SK-N-SH treated with all-trans-retinoic acid at 6 μM for 48 hours (cell line): ENCODE results near the gene SLC22A5.
"Not testable (repeated sequence)": the region's sequence is repeated elsewhere in the genome, so short reads cannot be mapped to it uniquely, and the experiment has no call there.

ENCODE experiments used
- ATAC-seq: fragments of 200-7000 bp; cut with Tn5 transposase; 3 replicates; pipeline ENCODE4 v1.9.1; 2020; ENCODE audit warnings: mild to moderate bottlenecking, moderate library complexity
- ARNTL ChIP-seq: fragments of 450-650 bp; formaldehyde crosslinking; IDR thresholded peaks from 2 replicates; pipeline ENCODE4 v1.5.0; 2020; ENCODE audit warnings: low read depth, mild to moderate bottlenecking, moderate library complexity, borderline replicate concordance
- BACH2 ChIP-seq: fragments of 250-450 bp; sonication (Bioruptor Pico); IDR thresholded peaks from 2 replicates; pipeline ENCODE4 v1.9.0; 2021; ENCODE audit warnings: mild to moderate bottlenecking, borderline replicate concordance
- CREB5 ChIP-seq: fragments of 250-450 bp; sonication (Bioruptor Pico); IDR thresholded peaks from 2 replicates; pipeline ENCODE4 v1.5.1; 2020; ENCODE audit warnings: low read depth, mild to moderate bottlenecking, moderate library complexity
- CSDC2 ChIP-seq: fragments of 250-450 bp; sonication (Bioruptor Pico); IDR thresholded peaks from 2 replicates; pipeline ENCODE4 v1.5.0; 2020; ENCODE audit warnings: mild to moderate bottlenecking, moderate library complexity
- CSRNP3 ChIP-seq: fragments of 250-450 bp; sonication (Bioruptor Pico); IDR thresholded peaks from 2 replicates; pipeline ENCODE4 v1.5.1; 2021; ENCODE audit warnings: mild to moderate bottlenecking, moderate library complexity
- ESRRG ChIP-seq: fragments of 250-450 bp; sonication (Bioruptor Pico); IDR thresholded peaks from 2 replicates; pipeline ENCODE4 v1.6.1; 2021; ENCODE audit warnings: mild to moderate bottlenecking
- GLIS3 ChIP-seq: fragments of 250-450 bp; sonication (Bioruptor Pico); IDR thresholded peaks from 2 replicates; pipeline ENCODE4 v1.5.0; 2020; ENCODE audit warnings: mild to moderate bottlenecking, moderate library complexity
- ISL1 ChIP-seq: fragments of 250-450 bp; sonication (Bioruptor Pico); IDR thresholded peaks from 2 replicates; pipeline ENCODE4 v2.1.2; 2022; ENCODE audit warnings: mild to moderate bottlenecking, moderate library complexity
- OSR1 ChIP-seq: fragments of 250-450 bp; sonication (Bioruptor Pico); IDR thresholded peaks from 2 replicates; pipeline ENCODE4 v1.8.0; 2022; ENCODE audit warnings: moderate library complexity, mild to moderate bottlenecking, inconsistent platforms
- POU6F1 ChIP-seq: fragments of 250-450 bp; sonication (Bioruptor Pico); IDR thresholded peaks from 2 replicates; pipeline ENCODE4 v1.8.0; 2021; ENCODE audit warnings: low read depth, mild to moderate bottlenecking, moderate library complexity, borderline replicate concordance
- PPARA ChIP-seq: fragments of 250-450 bp; sonication (Bioruptor Pico); IDR thresholded peaks from 2 replicates; pipeline ENCODE4 v1.5.0; 2020; ENCODE audit warnings: mild to moderate bottlenecking, borderline replicate concordance
- RARB ChIP-seq: fragments of 250-450 bp; sonication (Bioruptor Pico); IDR thresholded peaks from 2 replicates; pipeline ENCODE4 v1.8.0; 2021; ENCODE audit warnings: mild to moderate bottlenecking, moderate library complexity
- SNAI2 ChIP-seq: fragments of 250-450 bp; sonication (Bioruptor Pico); IDR thresholded peaks from 2 replicates; pipeline ENCODE4 v1.5.0; 2020; ENCODE audit warnings: mild to moderate bottlenecking, moderate library complexity
- TCF4 ChIP-seq: fragments of 250-450 bp; sonication (Bioruptor Pico); IDR thresholded peaks from 2 replicates; pipeline ENCODE4 v1.8.0; 2021; ENCODE audit warnings: mild to moderate bottlenecking, moderate library complexity, borderline replicate concordance
- TOX ChIP-seq: fragments of 250-450 bp; sonication (Bioruptor Pico); IDR thresholded peaks from 2 replicates; pipeline ENCODE4 v1.8.0; 2021; ENCODE audit warnings: mild to moderate bottlenecking, moderate library complexity, borderline replicate concordance
- TSHZ2 ChIP-seq: fragments of 250-450 bp; sonication (Bioruptor Pico); IDR thresholded peaks from 2 replicates; pipeline ENCODE4 v1.5.0; 2020; ENCODE audit warnings: mild to moderate bottlenecking, moderate library complexity
- ZFP3 ChIP-seq: fragments of 250-450 bp; sonication (Bioruptor Pico); IDR thresholded peaks from 2 replicates; pipeline ENCODE4 v1.5.0; 2020; ENCODE audit warnings: mild to moderate bottlenecking, moderate library complexity
- ZFP30 ChIP-seq: fragments of 450-650 bp; formaldehyde crosslinking; IDR thresholded peaks from 2 replicates; pipeline ENCODE4 v1.5.0; 2022; ENCODE audit warnings: mild to moderate bottlenecking, moderate library complexity
- ZNF565 ChIP-seq: fragments of 450-650 bp; formaldehyde crosslinking; conservative IDR thresholded peaks from 2 replicates; pipeline ENCODE4 v1.5.0; 2020; ENCODE audit warnings: low read depth, mild to moderate bottlenecking, moderate library complexity
- ZNF70 ChIP-seq: fragments of 450-650 bp; formaldehyde crosslinking; IDR thresholded peaks from 2 replicates; pipeline ENCODE4 v1.5.0; 2020; ENCODE audit warnings: mild to moderate bottlenecking, moderate library complexity
- ZNF8 ChIP-seq: fragments of 450-650 bp; formaldehyde crosslinking; IDR thresholded peaks from 2 replicates; pipeline ENCODE4 v1.5.0; 2020; ENCODE audit warnings: mild to moderate bottlenecking, moderate library complexity

SLC22A5 gene

GRCh38 chr5:132397224-132397623 lies 27.7 kb downstream of the SLC22A5 start:
- ATAC-seq = no peak
- TF ChIP-seq ZNF70 (CRISPR knock-in tag) (no peak), POU6F1 (CRISPR knock-in tag) (no peak), ZNF8 (no peak), TOX (CRISPR knock-in tag) (no peak), GLIS3 (no peak), OSR1 (CRISPR knock-in tag) (no peak), ZFP30 (no peak), CSDC2 (no peak), CREB5 (CRISPR knock-in tag) (no peak), ARNTL (CRISPR knock-in tag) (no peak), RARB (no peak), PPARA (no peak), ZNF565 (CRISPR knock-in tag) (no peak), ZFP3 (CRISPR knock-in tag) (no peak), ISL1 (no peak), ESRRG (no peak)

- ATAC-seq = not testable (repeated sequence)
Measured at GRCh38 chr5:132397936-132398675, 28.6 kb downstream of the SLC22A5 start.

GRCh38 chr5:132404041-132404440 lies 34.5 kb downstream of the SLC22A5 start:
- not testable (repeated sequence) for ATAC-seq

- no peak for ATAC-seq
- no peak for TF ChIP-seq ZNF565 (CRISPR knock-in tag)
- TF ChIP-seq RARB = no peak
- no peak for TF ChIP-seq ZNF70 (CRISPR knock-in tag)
- TF ChIP-seq ESRRG = no peak
- TF ChIP-seq ZFP3 (CRISPR knock-in tag) = no peak
- no peak for TF ChIP-seq POU6F1 (CRISPR knock-in tag)
- TF ChIP-seq ARNTL (CRISPR knock-in tag) = no peak
- no peak for TF ChIP-seq ISL1
- TF ChIP-seq OSR1 (CRISPR knock-in tag) = no peak
- no peak for TF ChIP-seq SNAI2 (CRISPR knock-in tag)
- TF ChIP-seq BACH2 = no peak
- TF ChIP-seq TOX (CRISPR knock-in tag) = no peak
- no peak for TF ChIP-seq TCF4 (CRISPR knock-in tag)
- TF ChIP-seq CSRNP3 = no peak
- TF ChIP-seq CSDC2 = no peak
- TF ChIP-seq TSHZ2 (CRISPR knock-in tag) = no peak
- no peak for TF ChIP-seq ZNF8
- no peak for TF ChIP-seq GLIS3
- no peak for TF ChIP-seq ZFP30
- TF ChIP-seq PPARA = no peak
Measured at GRCh38 chr5:132405646-132406045, 36.1 kb downstream of the SLC22A5 start.
